ENCODE data around the gene ENGASE. TPM values are rescaled to one million over a fixed set of nuclear protein-coding genes. Genes with fewer than 3 reads are reported as not detected.

The ENGASE gene
- total RNA-seq, 2 donors from 2014 or later = 53.4 to 111 TPM

DNA sequence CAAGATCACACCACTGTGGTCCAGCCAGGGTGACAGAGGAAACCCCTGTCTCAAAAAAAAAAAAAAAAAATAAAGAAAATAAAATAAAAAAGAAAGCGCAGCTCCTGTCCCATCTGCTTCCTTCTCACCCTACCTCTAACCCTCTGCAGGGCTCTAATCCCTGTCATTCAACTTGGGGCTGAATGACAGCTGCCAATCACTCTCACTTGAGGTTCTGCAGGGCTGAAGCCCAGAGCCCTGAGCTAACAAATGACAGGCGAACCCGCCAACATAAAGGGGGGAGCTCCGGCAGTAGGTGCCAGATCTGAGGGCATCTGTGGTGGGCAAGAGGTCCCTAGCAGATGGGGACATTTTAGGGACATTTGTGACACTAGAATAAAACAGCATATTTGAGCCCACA lies 44.3 kb downstream of the ENGASE start:
- intact Hi-C loops (cut with DNase I) = no loop called here
- no peak overlapping the region for H3K27ac ChIP-seq
- H3K9me3 ChIP-seq = no peaks in the 10 kb centered on the region
- H3K4me3 ChIP-seq = no peak overlapping the region
- H3K4me1 ChIP-seq = peaks cover 3% of the 10 kb centered on the region
- no peaks in the 10 kb centered on the region for H3K27me3 ChIP-seq
- no peaks in the 10 kb centered on the region for H3K36me3 ChIP-seq
- TF ChIP-seq, protein P1, sequence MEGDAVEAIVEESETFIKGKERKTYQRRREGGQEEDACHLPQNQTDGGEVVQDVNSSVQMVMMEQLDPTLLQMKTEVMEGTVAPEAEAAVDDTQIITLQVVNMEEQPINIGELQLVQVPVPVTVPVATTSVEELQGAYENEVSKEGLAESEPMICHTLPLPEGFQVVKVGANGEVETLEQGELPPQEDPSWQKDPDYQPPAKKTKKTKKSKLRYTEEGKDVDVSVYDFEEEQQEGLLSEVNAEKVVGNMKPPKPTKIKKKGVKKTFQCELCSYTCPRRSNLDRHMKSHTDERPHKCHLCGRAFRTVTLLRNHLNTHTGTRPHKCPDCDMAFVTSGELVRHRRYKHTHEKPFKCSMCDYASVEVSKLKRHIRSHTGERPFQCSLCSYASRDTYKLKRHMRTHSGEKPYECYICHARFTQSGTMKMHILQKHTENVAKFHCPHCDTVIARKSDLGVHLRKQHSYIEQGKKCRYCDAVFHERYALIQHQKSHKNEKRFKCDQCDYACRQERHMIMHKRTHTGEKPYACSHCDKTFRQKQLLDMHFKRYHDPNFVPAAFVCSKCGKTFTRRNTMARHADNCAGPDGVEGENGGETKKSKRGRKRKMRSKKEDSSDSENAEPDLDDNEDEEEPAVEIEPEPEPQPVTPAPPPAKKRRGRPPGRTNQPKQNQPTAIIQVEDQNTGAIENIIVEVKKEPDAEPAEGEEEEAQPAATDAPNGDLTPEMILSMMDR (IDR thresholded peaks at IDR 0.05) = no peak
- DNase-seq = no peak
- H3K9ac ChIP-seq (ENCODE audit: low read depth in 2 of 2, low read length in 2 of 2) = no peak overlapping the region

DNA sequence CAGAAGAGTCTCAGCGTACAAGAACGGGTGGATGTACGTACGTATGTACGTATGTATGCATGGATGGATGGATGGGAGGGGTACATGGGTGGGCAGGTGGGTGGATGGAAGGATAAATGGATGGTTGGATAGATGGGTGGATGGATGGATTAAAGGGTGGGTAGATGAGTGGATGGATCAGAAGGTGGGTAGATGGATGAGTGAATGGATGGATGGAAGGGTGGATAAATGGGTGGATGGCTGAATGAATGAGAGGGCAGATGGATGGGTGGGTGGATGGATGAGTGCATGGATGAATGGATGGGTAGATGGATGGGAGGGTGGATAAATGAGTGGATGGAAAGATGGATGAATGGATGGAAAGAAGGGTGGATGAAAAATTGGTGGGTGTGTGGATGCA lies 45.6 kb downstream of the ENGASE start:
- no peaks in the 10 kb centered on the region for H3K4me1 ChIP-seq
- H3K36me3 ChIP-seq = no peaks in the 10 kb centered on the region
- H3K4me3 ChIP-seq = no peak overlapping the region
- DNase-seq = no peak
- no peak overlapping the region for H3K9ac ChIP-seq (ENCODE audit: low read depth in 2 of 2, low read length in 2 of 2)
- no peaks in the 10 kb centered on the region for H3K27me3 ChIP-seq
- intact Hi-C loops (cut with DNase I) = no loop called here
- H3K27ac ChIP-seq = no peak overlapping the region
- H3K9me3 ChIP-seq = no peaks in the 10 kb centered on the region
- TF ChIP-seq, protein P1 (IDR thresholded peaks at IDR 0.05) = no peak

DNA sequence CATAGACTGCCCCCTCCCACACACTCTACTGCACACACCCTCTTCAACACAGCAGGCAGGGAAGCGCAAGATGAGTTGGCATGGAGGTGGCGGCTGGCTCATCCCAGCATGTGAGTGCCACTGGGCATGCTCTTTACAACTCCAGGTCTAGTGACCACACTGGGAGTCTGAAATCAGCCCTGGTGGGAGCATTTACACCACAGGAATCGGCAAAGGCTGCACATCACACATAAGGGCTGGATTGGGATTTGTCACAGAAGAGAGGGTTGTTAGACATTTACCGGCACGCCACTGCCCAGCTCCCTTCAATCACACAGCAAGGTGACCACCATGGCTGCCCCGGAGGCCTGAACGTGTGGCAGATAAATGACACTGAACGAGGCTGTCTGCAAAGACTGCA lies 49.4 kb downstream of the ENGASE start:
- TF ChIP-seq, protein P1 (IDR thresholded peaks at IDR 0.05) = no peak
- DNase-seq = no peak
- H3K4me1 ChIP-seq = no peaks in the 10 kb centered on the region
- intact Hi-C loops (cut with DNase I) = no loop called here
- H3K9me3 ChIP-seq = no peaks in the 10 kb centered on the region
- H3K27ac ChIP-seq = no peak overlapping the region
- no peaks in the 10 kb centered on the region for H3K36me3 ChIP-seq
- H3K27me3 ChIP-seq = peaks cover 9% of the 10 kb centered on the region
- H3K9ac ChIP-seq (ENCODE audit: low read depth in 2 of 2, low read length in 2 of 2) = no peak overlapping the region
- no peak overlapping the region for H3K4me3 ChIP-seq

DNA sequence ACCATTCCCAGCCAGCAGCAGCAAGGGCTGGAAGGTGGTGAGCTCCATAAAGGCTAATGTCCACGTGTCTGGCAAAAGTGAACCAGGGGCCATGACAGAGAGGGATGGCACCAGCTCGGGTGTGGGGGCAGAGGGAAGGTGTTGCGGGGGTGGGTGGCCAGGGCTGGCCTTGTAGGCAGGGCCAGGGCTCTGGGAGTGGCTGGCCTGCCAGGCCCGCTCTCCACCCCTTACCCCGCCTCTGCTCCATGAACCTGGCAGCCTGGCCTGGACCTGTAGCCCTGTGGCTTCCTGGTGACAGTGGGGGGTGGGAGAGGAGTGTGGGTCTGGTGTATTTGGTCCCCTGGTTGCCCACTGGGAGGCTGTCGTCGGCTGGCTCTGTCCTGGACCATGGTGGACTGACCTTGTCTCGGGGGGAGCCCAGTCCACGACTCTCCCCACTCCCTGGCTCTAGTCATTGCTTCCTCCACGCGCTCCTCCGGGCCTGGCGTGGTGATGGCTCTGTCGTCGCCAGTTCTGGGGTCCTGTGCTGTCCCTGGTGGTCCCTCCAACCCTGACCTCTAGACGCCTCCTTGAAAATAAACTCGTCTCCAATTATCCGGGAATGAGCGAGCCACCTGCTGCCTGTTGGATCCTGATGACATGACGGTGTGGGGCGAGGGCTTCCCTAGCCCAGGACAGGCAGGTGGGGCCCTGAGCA lies 50.0 kb downstream of the ENGASE start:
- Histone ChIP-seq H3K9ac (ENCODE audit: low read depth in 2 of 2, low read length in 2 of 2) (no peak overlapping the region), H3K4me3 (no peak overlapping the region), H3K36me3 (no peaks in the 10 kb centered on the region), H3K9me3 (no peaks in the 10 kb centered on the region), H3K27ac (no peak overlapping the region), H3K4me1 (no peaks in the 10 kb centered on the region), H3K27me3 (peaks cover 9% of the 10 kb centered on the region)
- TF ChIP-seq, protein P1 (IDR thresholded peaks at IDR 0.05) = no peak
- no peak for DNase-seq
- intact Hi-C loops (cut with DNase I) = no loop called here

DNA sequence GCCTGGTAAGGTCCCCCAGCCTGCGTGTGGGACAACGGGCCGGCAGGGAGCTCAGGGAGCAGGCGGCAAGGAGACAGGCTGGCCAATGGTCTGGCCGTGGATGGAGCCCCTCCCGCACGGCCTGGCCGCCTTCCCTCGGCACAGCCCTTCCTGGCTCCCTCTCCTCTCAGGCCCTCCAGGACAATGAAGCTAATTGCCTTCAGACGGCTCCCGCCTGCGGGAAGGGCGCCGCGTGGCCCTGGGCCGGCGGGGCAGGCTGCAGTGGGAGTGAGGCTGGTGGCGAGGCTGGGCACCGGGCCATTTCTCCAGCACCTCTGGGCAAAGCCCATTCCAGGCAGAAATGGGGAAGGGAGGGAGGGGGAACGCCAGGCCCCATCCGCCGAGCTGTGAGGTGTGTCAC lies 50.9 kb downstream of the ENGASE start:
- no peaks in the 10 kb centered on the region for H3K9me3 ChIP-seq
- intact Hi-C loops (cut with DNase I) = no loop called here
- DNase-seq = no peak

More for the DNA sequence above, 50.9 kb downstream of the ENGASE start:
- Histone ChIP-seq H3K27ac (no peak overlapping the region), H3K4me3 (no peak overlapping the region), H3K27me3 (peaks cover 9% of the 10 kb centered on the region), H3K9ac (ENCODE audit: low read depth in 2 of 2, low read length in 2 of 2) (no peak overlapping the region), H3K4me1 (no peaks in the 10 kb centered on the region), H3K36me3 (no peaks in the 10 kb centered on the region)
- TF ChIP-seq, protein P1 (IDR thresholded peaks at IDR 0.05) = no peak

All from colonic mucosa (tissue), 4 donors.